ENCODE data around the gene MSL2. TPM values are rescaled to one million over a fixed set of nuclear protein-coding genes. Genes with fewer than 3 reads are reported as not detected.

The MSL2 gene
- polyA plus RNA-seq (2013, experiment 1 of 2) = 24.4 TPM
- 29.0 TPM for polyA plus RNA-seq (2013, experiment 2 of 2)

- Histone ChIP-seq H2BK120ac (ENCODE audit: low read depth, low read length) (peak within 1 kb of the TSS; percentile 91), H2AK5ac (ENCODE audit: low read depth, low read length) (peak within 1 kb of the TSS; percentile 92), H3K4ac (ENCODE audit: low read length) (peak within 1 kb of the TSS; percentile 95), H3K9ac (ENCODE audit: low read depth, low read length, poor library complexity) (peak within 1 kb of the TSS; percentile 100), H3K27me3 (ENCODE audit: control insufficient read depth in 3 of 3, insufficient read depth in 3 of 3, low read depth in 1 of 3, low read length in 3 of 3) (no peaks in the 10 kb centered on the region), H3K4me1 (ENCODE audit: control insufficient read depth in 2 of 2, insufficient read depth in 1 of 2, low read depth in 1 of 2, low read length in 2 of 2) (peaks cover 3 to 8% of the 10 kb centered on the region in 2 donors), H4K8ac (ENCODE audit: low read depth, low read length) (peak within 1 kb of the TSS; percentile 82), H2BK5ac (ENCODE audit: low read length) (peak within 1 kb of the TSS; percentile 100), H3K23ac (ENCODE audit: low read depth, low read length, poor library complexity) (peak within 1 kb of the TSS; percentile 99), H2AFZ (ENCODE audit: low read length) (peak within 1 kb of the TSS; percentile 96), H2BK12ac (ENCODE audit: low read length) (peak within 1 kb of the TSS; percentile 98), H3K27ac (replicated peaks; ENCODE audit: low read length) (peak within 1 kb of the TSS; percentile 100), H2BK15ac (ENCODE audit: low read length) (peak within 1 kb of the TSS; percentile 94), H3K4me2 (ENCODE audit: insufficient read depth, low read length, poor library complexity, severe bottlenecking) (peak within 1 kb of the TSS; percentile 80), H3K18ac (ENCODE audit: low read length) (peak within 1 kb of the TSS; percentile 100), H4K91ac (ENCODE audit: low read depth, low read length, poor library complexity) (peak within 1 kb of the TSS; percentile 99), H3K4me3 (ENCODE audit: low read length in 2 of 2) (peak within 1 kb of the TSS; percentile 86 to 96), H3K79me1 (ENCODE audit: low read depth, low read length) (peaks cover 2% of the 10 kb centered on the region), H3K14ac (ENCODE audit: low read length) (peak within 1 kb of the TSS; percentile 100), H3K36me3 (replicated peaks in 1 of 2; ENCODE audit: control insufficient read depth in 2 of 2, insufficient read depth in 2 of 2, low read length in 2 of 2) (peaks cover 0 to 14% of the 10 kb centered on the region in 2 donors), H3K9me3 (replicated peaks in 1 of 2; ENCODE audit: control insufficient read depth in 2 of 2, insufficient read depth in 1 of 2, low read depth in 1 of 2, low read length in 2 of 2) (peaks cover 0 to under 1% of the 10 kb centered on the region in 2 donors)
- WGBS, 2 donors (ENCODE audit: extremely low coverage in 2 of 2, insufficient read length in 2 of 2, insufficient replicate concordance in 1 of 2) = no CpG with 5 or more reads among the region's 37 CpGs
- no peak for DNase-seq (ENCODE audit: low spot score)
Observed at GRCh38 chr3:136196064-136196400, at the start of gene MSL2. Gene MSL2 (minus strand): TSS chr3:136196335. CDS start chr3:136195113, 1,222 bp downstream.

GRCh38 chr3:136245691-136246090 lies 49.6 kb upstream of the MSL2 start:
- DNase-seq (ENCODE audit: low spot score) = no peak

GRCh38 chr3:136239094-136239493 lies 43.0 kb upstream of the MSL2 start:
- H4K91ac ChIP-seq (ENCODE audit: low read depth, low read length, poor library complexity) = no peak overlapping the region

More at GRCh38 chr3:136245691-136246090, 49.6 kb upstream of the MSL2 start:
- WGBS, 2 donors (ENCODE audit: extremely low coverage in 2 of 2, insufficient read length in 2 of 2, insufficient replicate concordance in 1 of 2) = no CpG with 5 or more reads among the region's 3 CpGs
- no peak overlapping the region for H3K18ac ChIP-seq (ENCODE audit: low read length)
- no peak overlapping the region for H2BK5ac ChIP-seq (ENCODE audit: low read length)
- H3K9me3 ChIP-seq (replicated peaks in 1 of 2; ENCODE audit: control insufficient read depth in 2 of 2, insufficient read depth in 1 of 2, low read depth in 1 of 2, low read length in 2 of 2) = no peaks in the 10 kb centered on the region
- no peaks in the 10 kb centered on the region for H3K36me3 ChIP-seq (replicated peaks in 1 of 2; ENCODE audit: control insufficient read depth in 2 of 2, insufficient read depth in 2 of 2, low read length in 2 of 2)
- no peak overlapping the region for H3K9ac ChIP-seq (ENCODE audit: low read depth, low read length, poor library complexity)
- no peak overlapping the region for H2BK120ac ChIP-seq (ENCODE audit: low read depth, low read length)
- H3K4me3 ChIP-seq (ENCODE audit: low read length in 2 of 2) = no peak overlapping the region
- no peak overlapping the region for H2AK5ac ChIP-seq (ENCODE audit: low read depth, low read length)
- no peak overlapping the region for H3K4me2 ChIP-seq (ENCODE audit: insufficient read depth, low read length, poor library complexity, severe bottlenecking)
- H4K91ac ChIP-seq (ENCODE audit: low read depth, low read length, poor library complexity) = no peak overlapping the region
- H3K27me3 ChIP-seq (ENCODE audit: control insufficient read depth in 3 of 3, insufficient read depth in 3 of 3, low read depth in 1 of 3, low read length in 3 of 3) = peaks cover 0 to 7% (median 0%) of the 10 kb centered on the region in 3 experiments
- H4K8ac ChIP-seq (ENCODE audit: low read depth, low read length) = no peak overlapping the region
- no peak overlapping the region for H2AFZ ChIP-seq (ENCODE audit: low read length)
- no peak overlapping the region for H3K27ac ChIP-seq (replicated peaks; ENCODE audit: low read length)
- peaks cover 0 to 4% of the 10 kb centered on the region in 2 donors for H3K4me1 ChIP-seq (ENCODE audit: control insufficient read depth in 2 of 2, insufficient read depth in 1 of 2, low read depth in 1 of 2, low read length in 2 of 2)
- H3K4ac ChIP-seq (ENCODE audit: low read length) = no peak overlapping the region
- H3K23ac ChIP-seq (ENCODE audit: low read depth, low read length, poor library complexity) = no peak overlapping the region
- no peak overlapping the region for H3K14ac ChIP-seq (ENCODE audit: low read length)
- no peak overlapping the region for H2BK15ac ChIP-seq (ENCODE audit: low read length)
- H3K79me1 ChIP-seq (ENCODE audit: low read depth, low read length) = no peaks in the 10 kb centered on the region
- no peak overlapping the region for H2BK12ac ChIP-seq (ENCODE audit: low read length)

GRCh38 chr3:136237961-136238649 lies 42.0 kb upstream of the MSL2 start:
- Histone ChIP-seq H3K4me1 (ENCODE audit: control insufficient read depth in 2 of 2, insufficient read depth in 1 of 2, low read depth in 1 of 2, low read length in 2 of 2) (no peaks in the 10 kb centered on the region), H2BK120ac (ENCODE audit: low read depth, low read length) (no peak overlapping the region), H2BK12ac (ENCODE audit: low read length) (no peak overlapping the region), H3K23ac (ENCODE audit: low read depth, low read length, poor library complexity) (no peak overlapping the region), H3K9ac (ENCODE audit: low read depth, low read length, poor library complexity) (no peak overlapping the region), H3K27me3 (ENCODE audit: control insufficient read depth in 3 of 3, insufficient read depth in 3 of 3, low read depth in 1 of 3, low read length in 3 of 3) (peaks cover 0 to 3% (median 0%) of the 10 kb centered on the region in 3 experiments), H3K14ac (ENCODE audit: low read length) (no peak overlapping the region), H3K36me3 (replicated peaks in 1 of 2; ENCODE audit: control insufficient read depth in 2 of 2, insufficient read depth in 2 of 2, low read length in 2 of 2) (no peaks in the 10 kb centered on the region), H3K18ac (ENCODE audit: low read length) (no peak overlapping the region), H2AK5ac (ENCODE audit: low read depth, low read length) (no peak overlapping the region), H3K9me3 (replicated peaks in 1 of 2; ENCODE audit: control insufficient read depth in 2 of 2, insufficient read depth in 1 of 2, low read depth in 1 of 2, low read length in 2 of 2) (no peaks in the 10 kb centered on the region), H3K79me1 (ENCODE audit: low read depth, low read length) (no peaks in the 10 kb centered on the region), H3K4me3 (ENCODE audit: low read length in 2 of 2) (no peak overlapping the region), H3K27ac (replicated peaks; ENCODE audit: low read length) (no peak overlapping the region), H4K91ac (ENCODE audit: low read depth, low read length, poor library complexity) (no peak overlapping the region), H2BK5ac (ENCODE audit: low read length) (no peak overlapping the region), H2BK15ac (ENCODE audit: low read length) (no peak overlapping the region), H3K4me2 (ENCODE audit: insufficient read depth, low read length, poor library complexity, severe bottlenecking) (no peak overlapping the region), H3K4ac (ENCODE audit: low read length) (no peak overlapping the region), H2AFZ (ENCODE audit: low read length) (no peak overlapping the region), H4K8ac (ENCODE audit: low read depth, low read length) (no peak overlapping the region)
- DNase-seq (ENCODE audit: low spot score) = no peak
- WGBS, 2 donors (ENCODE audit: extremely low coverage in 2 of 2, insufficient read length in 2 of 2, insufficient replicate concordance in 1 of 2) = no CpG with 5 or more reads among the region's 4 CpGs

More at GRCh38 chr3:136239094-136239493, 43.0 kb upstream of the MSL2 start:
- Histone ChIP-seq H3K27me3 (ENCODE audit: control insufficient read depth in 3 of 3, insufficient read depth in 3 of 3, low read depth in 1 of 3, low read length in 3 of 3) (peaks cover 0 to 4% (median 0%) of the 10 kb centered on the region in 3 experiments), H2AFZ (ENCODE audit: low read length) (no peak overlapping the region), H3K4me2 (ENCODE audit: insufficient read depth, low read length, poor library complexity, severe bottlenecking) (no peak overlapping the region), H3K9me3 (replicated peaks in 1 of 2; ENCODE audit: control insufficient read depth in 2 of 2, insufficient read depth in 1 of 2, low read depth in 1 of 2, low read length in 2 of 2) (no peaks in the 10 kb centered on the region), H3K4ac (ENCODE audit: low read length) (no peak overlapping the region), H2AK5ac (ENCODE audit: low read depth, low read length) (no peak overlapping the region), H4K8ac (ENCODE audit: low read depth, low read length) (no peak overlapping the region), H3K9ac (ENCODE audit: low read depth, low read length, poor library complexity) (no peak overlapping the region), H2BK120ac (ENCODE audit: low read depth, low read length) (no peak overlapping the region), H3K4me3 (ENCODE audit: low read length in 2 of 2) (no peak overlapping the region), H3K36me3 (replicated peaks in 1 of 2; ENCODE audit: control insufficient read depth in 2 of 2, insufficient read depth in 2 of 2, low read length in 2 of 2) (no peaks in the 10 kb centered on the region), H3K79me1 (ENCODE audit: low read depth, low read length) (no peaks in the 10 kb centered on the region), H3K27ac (replicated peaks; ENCODE audit: low read length) (no peak overlapping the region), H2BK12ac (ENCODE audit: low read length) (no peak overlapping the region), H3K23ac (ENCODE audit: low read depth, low read length, poor library complexity) (no peak overlapping the region), H3K4me1 (ENCODE audit: control insufficient read depth in 2 of 2, insufficient read depth in 1 of 2, low read depth in 1 of 2, low read length in 2 of 2) (peaks cover 0 to 2% of the 10 kb centered on the region in 2 donors), H3K14ac (ENCODE audit: low read length) (no peak overlapping the region), H2BK5ac (ENCODE audit: low read length) (no peak overlapping the region), H2BK15ac (ENCODE audit: low read length) (no peak overlapping the region), H3K18ac (ENCODE audit: low read length) (no peak overlapping the region)
- DNase-seq (ENCODE audit: low spot score) = no peak
- no CpG with 5 or more reads among the region's 1 CpG for WGBS, 2 donors (ENCODE audit: extremely low coverage in 2 of 2, insufficient read length in 2 of 2, insufficient replicate concordance in 1 of 2)

Measured in neuronal stem cell (in vitro differentiated cells).